GM08714 (cell line): ENCODE data around the gene TFF3.

Experiments used
- H3K4me3 ChIP-seq: fragments of 200-500 bp; sonication (Bioruptor generic); 2 replicates; pipeline ENCODE4 v1.5.1; 2014; ENCODE audit warnings: mild to moderate bottlenecking, low read length, inconsistent platforms
- ZNF274 ChIP-seq: IDR thresholded peaks from 2 replicates; pipeline ENCODE4 v1.6.1; 2012; ENCODE audit warnings: mild to moderate bottlenecking, low read depth, low read length

The TFF3 gene

GRCh38 chr21:42341776-42342542 is 26.8 kb upstream of the TFF3 start:
- TF ChIP-seq ZNF274 = no peak
- H3K4me3 ChIP-seq = no peak overlapping the region

- TF ChIP-seq ZNF274 = no peak
Observed at GRCh38 chr21:42340187-42341050, 25.2 kb upstream of the TFF3 start.

GRCh38 chr21:42338729-42339715 is 23.8 kb upstream of the TFF3 start:
- TF ChIP-seq ZNF274 = no peak
- H3K4me3 ChIP-seq = no peak overlapping the region

More at GRCh38 chr21:42340187-42341050, 25.2 kb upstream of the TFF3 start:
- no peak overlapping the region for H3K4me3 ChIP-seq

- no peak overlapping the region for H3K4me3 ChIP-seq
- TF ChIP-seq ZNF274 = no peak
Observed at GRCh38 chr21:42337830-42338728, 22.9 kb upstream of the TFF3 start.

GRCh38 chr21:42337276-42337675 is 22.1 kb upstream of the TFF3 start:
- no peak for TF ChIP-seq ZNF274
- H3K4me3 ChIP-seq = no peak overlapping the region

- H3K4me3 ChIP-seq = no peak overlapping the region
- TF ChIP-seq ZNF274 = no peak
Observed at GRCh38 chr21:42336054-42336453, 20.8 kb upstream of the TFF3 start.

- TF ChIP-seq ZNF274 = no peak
- no peak overlapping the region for H3K4me3 ChIP-seq
Observed at GRCh38 chr21:42332557-42333317, 17.5 kb upstream of the TFF3 start.

GRCh38 chr21:42331660-42332059 is 16.5 kb upstream of the TFF3 start:
- no peak for TF ChIP-seq ZNF274
- no peak overlapping the region for H3K4me3 ChIP-seq

GRCh38 chr21:42330380-42331371 is 15.5 kb upstream of the TFF3 start:
- no peak overlapping the region for H3K4me3 ChIP-seq
- TF ChIP-seq ZNF274 = no peak

- H3K4me3 ChIP-seq = no peak overlapping the region
- TF ChIP-seq ZNF274 = no peak
Observed at GRCh38 chr21:42324896-42325295, 9.7 kb upstream of the TFF3 start.

GRCh38 chr21:42321845-42322244 is 6.6 kb upstream of the TFF3 start:
- no peak for TF ChIP-seq ZNF274
- no peak overlapping the region for H3K4me3 ChIP-seq
